Parathyroid adenoma (tissue), 2 donors: ENCODE results near the gene CYSRT1.

Experiments
- H2AFZ ChIP-seq: fragments of 300-600 bp; sonication (generic); one replicate; pipeline ENCODE4 v1.7.0; 2017; ENCODE audit warnings: antibody characterized with exemption, mild to moderate bottlenecking
- H3K27ac ChIP-seq: fragments of 300-600 bp; sonication (generic); one replicate; pipeline ENCODE4 v1.7.0; 2017
- H3K27me3 ChIP-seq: fragments of 300-600 bp; sonication (generic); one replicate; pipeline ENCODE4 v1.7.0; 2017; ENCODE audit warnings: low read length; ENCODE audit not compliant: control insufficient read depth, insufficient read depth
- H3K36me3 ChIP-seq: fragments of 300-600 bp; sonication (generic); one replicate; pipeline ENCODE4 v1.7.0; 2017; ENCODE audit warnings: low read length; ENCODE audit not compliant: control insufficient read depth, insufficient read depth
- H3K4me1 ChIP-seq: fragments of 300-600 bp; sonication (generic); one replicate; pipeline ENCODE4 v1.7.0; 2017; ENCODE audit warnings: control low read depth
- H3K4me2 ChIP-seq: fragments of 300-600 bp; sonication (generic); one replicate; pipeline ENCODE4 v1.7.0; 2017; ENCODE audit warnings: low read length
- H3K4me3 ChIP-seq: fragments of 300-600 bp; sonication (generic); one replicate; pipeline ENCODE4 v1.7.0; 2017; ENCODE audit warnings: low read depth, low read length
- H3K79me2 ChIP-seq: fragments of 300-600 bp; sonication (generic); one replicate; pipeline ENCODE4 v1.7.0; 2017; ENCODE audit warnings: control low read depth
- H3K9ac ChIP-seq: fragments of 300-600 bp; sonication (generic); one replicate; pipeline ENCODE4 v1.7.0; 2017; ENCODE audit warnings: mild to moderate bottlenecking
- H3K9me3 ChIP-seq: fragments of 300-600 bp; sonication (generic); one replicate; pipeline ENCODE4 v1.7.0; 2017; ENCODE audit warnings: low read length; ENCODE audit not compliant: control insufficient read depth
- TF ChIP-seq, protein P1 (sequence below): fragments of 300-600 bp; sonication (generic); IDR thresholded peaks from one replicate; pipeline ENCODE4 v1.7.0; 2017; ENCODE audit warnings: antibody characterized with exemption, mild to moderate bottlenecking
- donor health status: primary hyperparathyroidism.

Gene CYSRT1

DNA sequence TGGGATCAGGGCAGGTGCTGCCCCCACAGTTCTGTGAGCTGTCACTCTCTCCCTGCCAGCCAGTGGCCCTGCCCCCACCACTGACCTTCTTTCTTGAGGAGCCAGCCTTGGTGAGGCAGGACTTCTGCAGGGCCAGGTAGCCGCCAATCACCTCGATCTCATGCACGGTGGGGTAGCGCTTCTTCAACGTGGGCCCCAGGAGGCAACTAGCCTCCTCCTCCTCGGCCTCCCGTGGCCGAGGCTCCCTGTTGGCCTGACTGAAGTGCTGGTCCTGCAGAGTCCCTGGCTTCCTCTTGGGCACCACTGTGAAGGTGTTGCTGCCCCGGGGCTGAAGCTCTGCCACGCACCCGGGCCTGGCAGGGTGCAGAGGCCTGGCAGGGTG, 26.1 kb upstream of the CYSRT1 start:
- peaks cover 13% of the 10 kb centered on the region for H3K79me2 ChIP-seq
- peaks cover 4% of the 10 kb centered on the region for H3K4me1 ChIP-seq
- no peak overlapping the region for H3K4me3 ChIP-seq
- no peaks in the 10 kb centered on the region for H3K36me3 ChIP-seq
- H3K27me3 ChIP-seq, result no peaks in the 10 kb centered on the region
- no peaks in the 10 kb centered on the region for H3K9me3 ChIP-seq
- H3K27ac ChIP-seq, result no peak overlapping the region
- no peak overlapping the region for H3K4me2 ChIP-seq
- TF ChIP-seq, protein P1, sequence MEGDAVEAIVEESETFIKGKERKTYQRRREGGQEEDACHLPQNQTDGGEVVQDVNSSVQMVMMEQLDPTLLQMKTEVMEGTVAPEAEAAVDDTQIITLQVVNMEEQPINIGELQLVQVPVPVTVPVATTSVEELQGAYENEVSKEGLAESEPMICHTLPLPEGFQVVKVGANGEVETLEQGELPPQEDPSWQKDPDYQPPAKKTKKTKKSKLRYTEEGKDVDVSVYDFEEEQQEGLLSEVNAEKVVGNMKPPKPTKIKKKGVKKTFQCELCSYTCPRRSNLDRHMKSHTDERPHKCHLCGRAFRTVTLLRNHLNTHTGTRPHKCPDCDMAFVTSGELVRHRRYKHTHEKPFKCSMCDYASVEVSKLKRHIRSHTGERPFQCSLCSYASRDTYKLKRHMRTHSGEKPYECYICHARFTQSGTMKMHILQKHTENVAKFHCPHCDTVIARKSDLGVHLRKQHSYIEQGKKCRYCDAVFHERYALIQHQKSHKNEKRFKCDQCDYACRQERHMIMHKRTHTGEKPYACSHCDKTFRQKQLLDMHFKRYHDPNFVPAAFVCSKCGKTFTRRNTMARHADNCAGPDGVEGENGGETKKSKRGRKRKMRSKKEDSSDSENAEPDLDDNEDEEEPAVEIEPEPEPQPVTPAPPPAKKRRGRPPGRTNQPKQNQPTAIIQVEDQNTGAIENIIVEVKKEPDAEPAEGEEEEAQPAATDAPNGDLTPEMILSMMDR, result no peak
- H3K9ac ChIP-seq, result no peak overlapping the region
- no peak overlapping the region for H2AFZ ChIP-seq

DNA sequence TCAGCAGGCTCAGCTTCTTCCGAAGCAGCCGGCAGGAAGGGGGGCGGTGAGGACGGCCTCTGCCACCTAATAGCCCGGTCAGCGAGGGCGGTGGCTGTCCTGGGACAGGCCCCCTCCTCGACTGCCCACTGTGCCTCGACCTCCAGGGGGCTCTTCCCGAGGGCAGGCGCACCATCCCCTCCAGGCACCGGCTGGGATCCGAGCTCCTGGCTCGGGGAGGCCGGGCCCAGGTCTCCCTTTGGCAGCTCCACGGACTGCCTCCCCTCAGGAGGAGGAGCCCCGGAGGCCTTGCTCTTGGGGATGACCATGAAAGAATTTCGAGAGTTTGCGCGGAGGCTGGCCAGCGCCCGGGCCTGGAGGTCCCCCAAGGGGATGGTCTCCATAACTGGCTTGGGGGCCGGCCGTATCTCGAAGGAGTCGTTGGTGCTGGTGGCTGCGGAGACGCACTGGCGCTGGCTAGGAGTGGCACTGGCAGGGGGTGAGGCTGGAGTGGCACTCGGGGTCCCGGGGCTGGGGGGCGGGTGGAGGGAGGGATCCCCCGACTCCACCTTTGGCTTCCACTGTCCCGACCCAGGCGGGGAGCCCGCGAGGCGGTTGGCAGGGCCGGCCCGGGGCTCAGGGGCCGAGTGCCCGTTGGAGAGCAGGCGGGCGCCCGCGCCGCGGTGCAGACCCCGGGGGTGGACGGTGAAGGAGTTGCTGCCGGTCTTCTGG, 25.4 kb upstream of the CYSRT1 start:
- no peak overlapping the region for H3K27ac ChIP-seq
- H3K36me3 ChIP-seq, result no peaks in the 10 kb centered on the region
- no peaks in the 10 kb centered on the region for H3K27me3 ChIP-seq
- H3K4me2 ChIP-seq, result peak overlapping the region; percentile 55
- peaks cover 20% of the 10 kb centered on the region for H3K79me2 ChIP-seq
- no peak overlapping the region for H3K9ac ChIP-seq
- H3K9me3 ChIP-seq, result no peaks in the 10 kb centered on the region
- no peak overlapping the region for H3K4me3 ChIP-seq
- TF ChIP-seq, protein P1, result no peak
- H2AFZ ChIP-seq, result no peak overlapping the region
- peaks cover 4% of the 10 kb centered on the region for H3K4me1 ChIP-seq

DNA sequence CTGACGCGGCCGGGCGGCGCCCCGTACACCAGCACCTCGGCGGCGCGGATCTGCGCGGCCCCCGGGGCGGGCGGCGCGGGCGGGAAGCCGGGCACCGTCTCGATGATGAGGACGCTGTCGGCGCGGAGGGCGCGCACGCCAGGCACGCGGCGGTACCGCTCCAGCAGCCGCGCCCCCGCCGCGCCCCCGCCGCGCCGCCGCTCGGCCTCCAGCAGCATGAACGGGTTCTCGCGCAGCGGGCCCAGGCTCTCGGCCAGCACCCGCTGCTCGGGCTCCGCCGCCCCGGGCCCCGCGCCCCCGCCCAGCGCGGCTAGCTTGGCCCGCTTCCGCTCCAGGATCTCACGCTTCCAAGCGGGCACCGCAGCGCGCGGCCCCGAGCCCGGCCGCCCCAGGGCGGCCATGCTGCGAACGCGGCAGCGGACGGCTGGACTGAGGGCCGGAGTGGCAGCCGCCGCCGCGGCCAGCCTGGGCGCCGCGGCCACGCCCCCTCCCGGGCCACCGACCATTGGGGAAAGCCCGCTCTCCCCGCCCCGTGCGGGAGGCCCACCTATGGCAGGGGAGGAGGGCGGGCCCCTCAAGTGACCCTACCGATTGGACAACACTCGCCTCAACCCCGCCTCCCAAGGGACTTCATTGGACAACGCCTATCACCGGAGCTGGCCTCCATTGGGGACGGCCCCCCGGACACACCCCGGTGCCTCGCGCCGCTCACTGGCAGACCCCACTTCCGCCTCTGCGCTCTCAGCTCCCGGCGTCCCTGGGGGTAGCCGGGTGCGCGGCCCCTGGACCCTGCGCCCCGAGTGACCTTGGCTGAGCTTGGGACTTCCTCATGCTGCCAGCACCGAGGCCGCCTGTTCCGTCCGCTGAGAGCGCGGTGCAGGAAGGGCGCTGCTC, 24.4 kb upstream of the CYSRT1 start, which contains the start of gene TPRN:
Gene TPRN (minus strand): TSS at position 431 of the 894 bp plus-strand sequence. CDS start 30 bp downstream, at position 401.
- TF ChIP-seq, protein P1, result no peak
- H3K9me3 ChIP-seq, result no peaks in the 10 kb centered on the region
- no peak within 1 kb of the TSS for H3K9ac ChIP-seq
- peaks cover 4% of the 10 kb centered on the region for H3K4me1 ChIP-seq
- H3K27ac ChIP-seq, result peak within 1 kb of the TSS; percentile 47
- H2AFZ ChIP-seq, result peak within 1 kb of the TSS; percentile 70
- peaks cover 22% of the 10 kb centered on the region for H3K79me2 ChIP-seq
- no peaks in the 10 kb centered on the region for H3K36me3 ChIP-seq
- H3K4me2 ChIP-seq, result peak within 1 kb of the TSS; percentile 69
- H3K4me3 ChIP-seq, result peak within 1 kb of the TSS; percentile 59
- H3K27me3 ChIP-seq, result no peaks in the 10 kb centered on the region

DNA sequence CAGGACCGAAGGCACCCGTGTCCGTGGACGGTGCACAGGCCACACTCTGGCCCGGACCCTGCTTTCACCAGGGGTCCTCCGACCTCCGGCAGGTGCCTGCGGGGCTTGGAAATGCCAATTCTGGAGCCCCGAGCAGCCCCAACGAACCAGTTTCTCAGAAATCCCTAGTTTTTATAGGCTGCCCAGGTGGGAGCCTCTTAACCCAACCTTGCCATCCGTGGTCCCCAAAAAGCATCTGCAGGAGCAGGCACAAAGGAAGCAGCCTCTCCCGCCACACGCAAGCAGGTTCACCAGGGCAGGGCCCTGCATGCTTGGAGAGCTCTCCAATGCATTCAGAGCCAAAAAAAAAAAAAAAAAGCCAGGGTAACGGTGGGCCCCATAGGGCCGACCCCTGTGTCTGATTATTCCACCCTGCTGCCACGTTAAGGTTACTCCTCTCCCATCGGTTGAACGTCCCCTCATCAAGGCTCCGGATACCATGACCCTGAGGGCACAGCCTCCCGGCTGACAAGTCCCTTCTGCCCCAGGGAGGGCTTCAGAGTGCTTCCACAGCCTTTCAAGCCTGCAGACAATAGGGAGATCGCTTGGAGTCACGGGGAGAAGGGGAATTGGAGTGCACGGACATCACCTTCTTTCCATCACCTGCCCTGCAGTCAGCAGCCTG, 23.6 kb upstream of the CYSRT1 start:
- peaks cover 4% of the 10 kb centered on the region for H3K4me1 ChIP-seq
- TF ChIP-seq, protein P1, result no peak
- H2AFZ ChIP-seq, result peak overlapping the region; percentile 70
- H3K27ac ChIP-seq, result peak overlapping the region; percentile 47
- peaks cover 23% of the 10 kb centered on the region for H3K79me2 ChIP-seq
- H3K36me3 ChIP-seq, result no peaks in the 10 kb centered on the region
- H3K9ac ChIP-seq, result no peak overlapping the region
- H3K4me3 ChIP-seq, result peak overlapping the region; percentile 59
- H3K9me3 ChIP-seq, result no peaks in the 10 kb centered on the region
- H3K4me2 ChIP-seq, result peak overlapping the region; percentile 69
- H3K27me3 ChIP-seq, result no peaks in the 10 kb centered on the region
